ENCODE data around the gene LRTM1. TPM values are rescaled to one million over a fixed set of nuclear protein-coding genes. Genes with fewer than 3 reads are reported as not detected.

The LRTM1 gene
- total RNA-seq, 4 donors from 2014 or later = not detected

- Histone ChIP-seq H3K4me3 (no peak overlapping the region), H3K9me3 (no peaks in the 10 kb centered on the region), H3K27me3 (no peaks in the 10 kb centered on the region), H3K27ac (no peak overlapping the region), H3K4me1 (no peaks in the 10 kb centered on the region), H3K36me3 (no peaks in the 10 kb centered on the region)
- intact Hi-C loops (cut with DNase I; ENCODE audit: low total_unique reads) = no loop called here
- no peak for DNase-seq
- no peak for TF ChIP-seq CTCF (IDR thresholded peaks at IDR 0.05)
- TF ChIP-seq POLR2A (IDR thresholded peaks at IDR 0.05) = no peak
Observed at GRCh38 chr3:54962200-54962599, 34.3 kb upstream of the LRTM1 start.

GRCh38 chr3:54960701-54961100 lies 32.8 kb upstream of the LRTM1 start:
- no peak for DNase-seq
- Histone ChIP-seq H3K27me3 (no peaks in the 10 kb centered on the region), H3K4me1 (no peaks in the 10 kb centered on the region), H3K9me3 (no peaks in the 10 kb centered on the region), H3K27ac (no peak overlapping the region), H3K4me3 (no peak overlapping the region), H3K36me3 (no peaks in the 10 kb centered on the region)
- intact Hi-C loops (cut with DNase I; ENCODE audit: low total_unique reads) = no loop called here
- TF ChIP-seq CTCF (IDR thresholded peaks at IDR 0.05) = no peak
- no peak for TF ChIP-seq POLR2A (IDR thresholded peaks at IDR 0.05)

GRCh38 chr3:54960082-54960481 lies 32.2 kb upstream of the LRTM1 start:
- Histone ChIP-seq H3K27ac (no peak overlapping the region), H3K9me3 (no peaks in the 10 kb centered on the region), H3K36me3 (no peaks in the 10 kb centered on the region), H3K27me3 (no peaks in the 10 kb centered on the region), H3K4me1 (no peaks in the 10 kb centered on the region), H3K4me3 (no peak overlapping the region)
- intact Hi-C loops (cut with DNase I; ENCODE audit: low total_unique reads) = no loop called here
- no peak for DNase-seq
- TF ChIP-seq CTCF (IDR thresholded peaks at IDR 0.05) (no peak), POLR2A (IDR thresholded peaks at IDR 0.05) (no peak)

- no peak for TF ChIP-seq POLR2A (IDR thresholded peaks at IDR 0.05)
- no peak for TF ChIP-seq CTCF (IDR thresholded peaks at IDR 0.05)
- intact Hi-C loops (cut with DNase I; ENCODE audit: low total_unique reads) = no loop called here
- no peaks in the 10 kb centered on the region for H3K9me3 ChIP-seq
- no peak overlapping the region for H3K27ac ChIP-seq
- H3K36me3 ChIP-seq = no peaks in the 10 kb centered on the region
- no peak for DNase-seq
- no peaks in the 10 kb centered on the region for H3K4me1 ChIP-seq
- no peaks in the 10 kb centered on the region for H3K27me3 ChIP-seq
- no peak overlapping the region for H3K4me3 ChIP-seq
Observed at GRCh38 chr3:54957711-54958110, 29.9 kb upstream of the LRTM1 start.

GRCh38 chr3:54955941-54956340 lies 28.1 kb upstream of the LRTM1 start:
- no peak for TF ChIP-seq CTCF (IDR thresholded peaks at IDR 0.05)
- no peak for TF ChIP-seq POLR2A (IDR thresholded peaks at IDR 0.05)
- Histone ChIP-seq H3K4me1 (no peaks in the 10 kb centered on the region), H3K27me3 (no peaks in the 10 kb centered on the region), H3K27ac (no peak overlapping the region), H3K9me3 (no peaks in the 10 kb centered on the region), H3K4me3 (no peak overlapping the region), H3K36me3 (no peaks in the 10 kb centered on the region)
- intact Hi-C loops (cut with DNase I; ENCODE audit: low total_unique reads) = no loop called here
- DNase-seq = no peak

Measured in uterus (tissue), 4 donors.